ENCODE results near the gene GPR162.

- no peak for TF ChIP-seq CTCF (IDR thresholded peaks at IDR 0.05)
- TF ChIP-seq POLR2A (IDR thresholded peaks at IDR 0.05), result no peak
These were observed 27.8 kb downstream of the GPR162 start for GRCh38 chr12:6849427-6849826.

All from esophagus squamous epithelium (tissue), 4 donors.